GM21619 (cell line): ENCODE results near the gene WDR35.

Experiments
- ATAC-seq: cut with Tn5 transposase; IDR thresholded peaks from one replicate; pipeline ENCODE4 v1.9.1; 2021; ENCODE audit not compliant: unreplicated experiment

WDR35 gene

GRCh38 chr2:19872302-19872701 is 117.6 kb downstream of the WDR35 start:
- ATAC-seq = no peak

GRCh38 chr2:19871836-19872235 is 118.1 kb downstream of the WDR35 start:
- ATAC-seq = no peak

GRCh38 chr2:19870792-19871191 is 119.1 kb downstream of the WDR35 start:
- no peak for ATAC-seq

GRCh38 chr2:19868701-19869580 is 121.0 kb downstream of the WDR35 start:
- ATAC-seq = peak; percentile 76

GRCh38 chr2:19868224-19868623 is 121.7 kb downstream of the WDR35 start:
- no peak for ATAC-seq

- ATAC-seq = peak; percentile 55
Measured at GRCh38 chr2:19866771-19867170, 123.1 kb downstream of the WDR35 start.

- peak; percentile 20 for ATAC-seq
Measured at GRCh38 chr2:19865151-19865550, 124.8 kb downstream of the WDR35 start.

- ATAC-seq = no peak
Measured at GRCh38 chr2:19864381-19864780, 125.5 kb downstream of the WDR35 start.

GRCh38 chr2:19863303-19864041 is 126.4 kb downstream of the WDR35 start:
- peak; percentile 63 for ATAC-seq

- no peak for ATAC-seq
Measured at GRCh38 chr2:19861813-19862212, 128.1 kb downstream of the WDR35 start.
